HG03097 (cell line): ENCODE data around the gene NRXN3.

Source experiments
- ATAC-seq: cut with Tn5 transposase; IDR thresholded peaks from one replicate; pipeline ENCODE4 v1.9.1; 2021; ENCODE audit not compliant: unreplicated experiment, low FRiP score

The NRXN3 gene

GRCh38 chr14:78612666-78613065, 442.5 kb downstream of the NRXN3 start:
- ATAC-seq, result no peak

- no peak for ATAC-seq
These were observed 444.4 kb downstream of the NRXN3 start for GRCh38 chr14:78614593-78614992.

- ATAC-seq, result no peak
These were observed 447.6 kb downstream of the NRXN3 start for GRCh38 chr14:78617735-78618134.

- ATAC-seq, result no peak
These were observed 448.2 kb downstream of the NRXN3 start for GRCh38 chr14:78618368-78618767.

- no peak for ATAC-seq
These were observed 456.9 kb downstream of the NRXN3 start for GRCh38 chr14:78627114-78627513.

- ATAC-seq, result no peak
These were observed 461.4 kb downstream of the NRXN3 start for GRCh38 chr14:78631551-78631950.

GRCh38 chr14:78633752-78634151, 463.6 kb downstream of the NRXN3 start:
- ATAC-seq, result no peak

- no peak for ATAC-seq
These were observed 467.3 kb downstream of the NRXN3 start for GRCh38 chr14:78637489-78637888.

GRCh38 chr14:78637908-78638475, 467.8 kb downstream of the NRXN3 start:
- no peak for ATAC-seq

- no peak for ATAC-seq
These were observed 468.8 kb downstream of the NRXN3 start for GRCh38 chr14:78638926-78639325.

- ATAC-seq, result no peak
These were observed 474.8 kb downstream of the NRXN3 start for GRCh38 chr14:78644824-78645559.

GRCh38 chr14:78652727-78653126, 482.6 kb downstream of the NRXN3 start:
- no peak for ATAC-seq

GRCh38 chr14:78653173-78653572, 483.0 kb downstream of the NRXN3 start:
- no peak for ATAC-seq

- ATAC-seq, result no peak
These were observed 487.3 kb downstream of the NRXN3 start for GRCh38 chr14:78657451-78657850.

GRCh38 chr14:78664841-78665240, 494.7 kb downstream of the NRXN3 start:
- no peak for ATAC-seq

- no peak for ATAC-seq
These were observed 496.3 kb downstream of the NRXN3 start for GRCh38 chr14:78666336-78667056.

GRCh38 chr14:78667141-78667540, 497.0 kb downstream of the NRXN3 start:
- no peak for ATAC-seq

- ATAC-seq, result no peak
These were observed 503.7 kb downstream of the NRXN3 start for GRCh38 chr14:78673845-78674244.

- no peak for ATAC-seq
These were observed 504.6 kb downstream of the NRXN3 start for GRCh38 chr14:78674820-78675219.

GRCh38 chr14:78683206-78683605, 513.0 kb downstream of the NRXN3 start:
- ATAC-seq, result no peak

- ATAC-seq, result no peak
These were observed 513.8 kb downstream of the NRXN3 start for GRCh38 chr14:78683981-78684380.

GRCh38 chr14:78688503-78688902, 518.3 kb downstream of the NRXN3 start:
- no peak for ATAC-seq
